Upper lobe of left lung (tissue), 4 donors: Measurements from ENCODE around the gene CCDC3.

Experiments used
- EP300 ChIP-seq, 4 donors: sonication (generic); formaldehyde crosslinking; IDR thresholded peaks; one replicate each; pipeline ENCODE4 v1.5.1; 2017; ENCODE audit warnings: antibody characterized with exemption in 4 of 4, control low read depth in 2 of 4
- POLR2A ChIP-seq, 4 donors: fragments of 450-650 bp; IDR thresholded peaks; one replicate each; pipeline ENCODE4 v1.5.1; 2016 to 2017; ENCODE audit warnings: antibody characterized with exemption in 4 of 4, mild to moderate bottlenecking in 2 of 4
- POLR2AphosphoS5 ChIP-seq, 2 donors: sonication (generic); formaldehyde crosslinking; IDR thresholded peaks; one replicate each; pipeline ENCODE4 v1.5.1; 2017; ENCODE audit warnings: antibody characterized with exemption in 2 of 2
- TF ChIP-seq, protein P1 (sequence below), 6 experiments: fragments of 450-650 bp in 4 of 6; fragments of 200-600 bp in 2 of 6; sonication (generic) in 2 of 6; IDR thresholded peaks; one replicate each; pipeline ENCODE4 v1.5.1; 2016 to 2019; ENCODE audit warnings: antibody characterized with exemption in 6 of 6

DNA sequence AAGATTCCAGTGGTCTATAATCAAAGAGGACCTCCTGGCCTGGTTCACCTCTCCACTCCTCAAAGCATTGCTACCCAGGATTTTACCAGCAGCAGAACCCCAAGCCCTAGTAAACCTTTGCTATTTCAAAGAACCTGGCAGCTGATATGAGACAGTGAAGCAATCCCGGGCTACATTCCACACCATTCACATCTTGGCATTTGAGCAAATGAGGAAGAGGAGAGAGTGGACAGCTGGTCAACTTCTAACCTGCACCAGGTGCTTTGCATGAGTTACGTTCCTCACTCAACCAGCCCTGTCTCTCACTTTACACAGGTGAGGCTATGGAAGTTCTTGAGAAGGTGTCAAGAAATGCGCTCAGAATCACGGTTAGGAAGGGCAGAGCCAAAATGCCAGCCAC lies 1.1 kb downstream of the CCDC3 start:
- TF ChIP-seq POLR2A (IDR thresholded peaks at IDR 0.05): no peak
- TF ChIP-seq, protein P1, sequence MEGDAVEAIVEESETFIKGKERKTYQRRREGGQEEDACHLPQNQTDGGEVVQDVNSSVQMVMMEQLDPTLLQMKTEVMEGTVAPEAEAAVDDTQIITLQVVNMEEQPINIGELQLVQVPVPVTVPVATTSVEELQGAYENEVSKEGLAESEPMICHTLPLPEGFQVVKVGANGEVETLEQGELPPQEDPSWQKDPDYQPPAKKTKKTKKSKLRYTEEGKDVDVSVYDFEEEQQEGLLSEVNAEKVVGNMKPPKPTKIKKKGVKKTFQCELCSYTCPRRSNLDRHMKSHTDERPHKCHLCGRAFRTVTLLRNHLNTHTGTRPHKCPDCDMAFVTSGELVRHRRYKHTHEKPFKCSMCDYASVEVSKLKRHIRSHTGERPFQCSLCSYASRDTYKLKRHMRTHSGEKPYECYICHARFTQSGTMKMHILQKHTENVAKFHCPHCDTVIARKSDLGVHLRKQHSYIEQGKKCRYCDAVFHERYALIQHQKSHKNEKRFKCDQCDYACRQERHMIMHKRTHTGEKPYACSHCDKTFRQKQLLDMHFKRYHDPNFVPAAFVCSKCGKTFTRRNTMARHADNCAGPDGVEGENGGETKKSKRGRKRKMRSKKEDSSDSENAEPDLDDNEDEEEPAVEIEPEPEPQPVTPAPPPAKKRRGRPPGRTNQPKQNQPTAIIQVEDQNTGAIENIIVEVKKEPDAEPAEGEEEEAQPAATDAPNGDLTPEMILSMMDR (IDR thresholded peaks at IDR 0.05): no peak
- no peak for TF ChIP-seq POLR2AphosphoS5 (IDR thresholded peaks at IDR 0.05)
- TF ChIP-seq EP300 (IDR thresholded peaks at IDR 0.05): no peak
